Trophoblast cell (in vitro differentiated cells and primary cell): ENCODE results near the gene RPS27L. TPM values are rescaled to one million over a fixed set of nuclear protein-coding genes. Genes with fewer than 3 reads are reported as not detected.

Experiments used
- DNase-seq, 2 donors: peaks; one replicate each; pipeline ENCODE4 v3.0.0-alpha.2; 2016
- H2AFZ ChIP-seq: 2 replicates; pipeline ENCODE4 v1.6.1; 2013; ENCODE audit warnings: low read length, moderate library complexity, mild to moderate bottlenecking; ENCODE audit not compliant: insufficient read depth, poor library complexity
- H2AK5ac ChIP-seq: 2 replicates; pipeline ENCODE4 v1.6.1; 2013; ENCODE audit warnings: mild to moderate bottlenecking, low read length
- H2BK120ac ChIP-seq: 2 replicates; pipeline ENCODE4 v1.6.1; 2013; ENCODE audit warnings: low read length, mild to moderate bottlenecking, moderate library complexity; ENCODE audit not compliant: insufficient read depth, poor library complexity
- H2BK12ac ChIP-seq: 2 replicates; pipeline ENCODE4 v1.6.1; 2013; ENCODE audit warnings: mild to moderate bottlenecking, low read length, moderate library complexity
- H2BK5ac ChIP-seq: 2 replicates; pipeline ENCODE4 v1.6.1; 2013; ENCODE audit warnings: low read length, low read depth, moderate library complexity, mild to moderate bottlenecking; ENCODE audit not compliant: poor library complexity
- H3K14ac ChIP-seq: 2 replicates; pipeline ENCODE4 v1.6.1; 2013; ENCODE audit warnings: mild to moderate bottlenecking, low read length
- H3K18ac ChIP-seq: 2 replicates; pipeline ENCODE4 v1.6.1; 2013; ENCODE audit warnings: mild to moderate bottlenecking, low read length
- H3K23ac ChIP-seq: 2 replicates; pipeline ENCODE4 v1.6.1; 2013; ENCODE audit warnings: low read length
- H3K27ac ChIP-seq: 2 replicates; pipeline ENCODE4 v1.5.1; 2013; ENCODE audit warnings: low read depth, mild to moderate bottlenecking, inconsistent platforms, low read length, moderate library complexity
- H3K27me3 ChIP-seq: 2 replicates; pipeline ENCODE4 v1.6.1; 2013; ENCODE audit warnings: inconsistent platforms, mild to moderate bottlenecking, low read length, moderate library complexity; ENCODE audit not compliant: insufficient read depth
- H3K36me3 ChIP-seq, 2 experiments: 1 replicate in 1 of 2; 2 replicates in 1 of 2; pipeline ENCODE4 v1.6.1; 2013; ENCODE audit warnings: low read length in 2 of 2, mild to moderate bottlenecking in 2 of 2, moderate library complexity in 1 of 2; ENCODE audit not compliant: insufficient read depth in 2 of 2, control insufficient read depth in 1 of 2
- H3K4ac ChIP-seq: 2 replicates; pipeline ENCODE4 v1.6.1; 2013; ENCODE audit warnings: low read depth, mild to moderate bottlenecking, low read length, moderate library complexity
- H3K4me1 ChIP-seq, 2 experiments: 1 replicate in 1 of 2; 2 replicates in 1 of 2; pipeline ENCODE4 v1.6.1; 2013; ENCODE audit warnings: low read length in 2 of 2, mild to moderate bottlenecking in 2 of 2, moderate library complexity in 1 of 2; ENCODE audit not compliant: insufficient read depth in 2 of 2, control insufficient read depth in 1 of 2
- H3K4me2 ChIP-seq: 2 replicates; pipeline ENCODE4 v1.6.1; 2013; ENCODE audit warnings: inconsistent platforms, mild to moderate bottlenecking, low read length, moderate library complexity
- H3K4me3 ChIP-seq: 2 replicates; pipeline ENCODE4 v1.5.1; 2013; ENCODE audit warnings: mild to moderate bottlenecking, low read depth, low read length, inconsistent platforms
- H3K79me1 ChIP-seq: one replicate; pipeline ENCODE4 v1.6.1; 2013; ENCODE audit warnings: low read length
- H3K79me2 ChIP-seq: 2 replicates; pipeline ENCODE4 v1.6.1; 2013; ENCODE audit warnings: low read length, mild to moderate bottlenecking; ENCODE audit not compliant: control insufficient read depth, insufficient read depth, poor library complexity
- H3K9ac ChIP-seq: 2 replicates; pipeline ENCODE4 v1.6.1; 2013; ENCODE audit warnings: mild to moderate bottlenecking, low read length
- H3K9me3 ChIP-seq: 2 replicates; pipeline ENCODE4 v1.6.1; 2013; ENCODE audit warnings: low read depth, mild to moderate bottlenecking, control low read depth, inconsistent platforms, low read length; ENCODE audit not compliant: insufficient read depth
- H4K12ac ChIP-seq: 2 replicates; pipeline ENCODE4 v1.6.1; 2013; ENCODE audit warnings: low read depth, mild to moderate bottlenecking, low read length, moderate library complexity
- H4K8ac ChIP-seq: 2 replicates; pipeline ENCODE4 v1.6.1; 2013; ENCODE audit warnings: low read depth, mild to moderate bottlenecking, low read length, moderate library complexity
- H4K91ac ChIP-seq: one replicate; pipeline ENCODE4 v1.6.1; 2013; ENCODE audit warnings: low read depth, mild to moderate bottlenecking, low read length, moderate library complexity
- WGBS: extraction: QIAGEN DNeasy Blood & Tissue Kit; methylation state at CpG from one replicate; pipeline ENCODE4 v1.1.7; 2013; ENCODE audit warnings: missing lambda C conversion rate; ENCODE audit not compliant: insufficient read length, insufficient coverage; ENCODE audit errors: extremely low coverage; 5-methylcytosine and 5-hydroxymethylcytosine counted together
- polyA plus RNA-seq: library from polyadenylated mRNA; stranded (reverse); fragments of 200-250 nt; gene quantifications from 2 replicates; pipeline ENCODE4 v1.2.3, GENCODE V29; 2013

RPS27L gene
- 222 TPM in 2 replicates for polyA plus RNA-seq

GRCh38 chr15:63157118-63157843, at the start of gene RPS27L:
RPS27L (minus strand) TSS chr15:63157477; CDS start chr15:63157405, 72 bp downstream.
- Histone ChIP-seq H3K14ac (peak within 1 kb of the TSS; percentile 78), H2BK5ac (peak within 1 kb of the TSS; percentile 78), H2AK5ac (peak within 1 kb of the TSS; percentile 47), H4K8ac (peak within 1 kb of the TSS; percentile 85), H3K4me2 (peak within 1 kb of the TSS; percentile 55), H3K4me3 (peak within 1 kb of the TSS; percentile 89), H2BK12ac (peak within 1 kb of the TSS; percentile 63), H2BK120ac (peak within 1 kb of the TSS; percentile 54), H3K18ac (peak within 1 kb of the TSS; percentile 88), H3K27me3 (no peaks in the 10 kb centered on the region), H4K12ac (peak within 1 kb of the TSS; percentile 60), H3K27ac (peak within 1 kb of the TSS; percentile 96), H2AFZ (peak within 1 kb of the TSS; percentile 47), H3K23ac (no peak within 1 kb of the TSS), H4K91ac (peak within 1 kb of the TSS; percentile 81), H3K9ac (peak within 1 kb of the TSS; percentile 97), H3K36me3 (peaks cover 7 to 8% of the 10 kb centered on the region in 2 experiments), H3K9me3 (no peaks in the 10 kb centered on the region), H3K4me1 (peaks cover 4 to 5% of the 10 kb centered on the region in 2 experiments), H3K79me1 (peaks cover 14% of the 10 kb centered on the region), H3K79me2 (peaks cover 9% of the 10 kb centered on the region), H3K4ac (peak within 1 kb of the TSS; percentile 73)
- WGBS = no CpG with 5 or more reads among the region's 60 CpGs
- peak; percentile 91 to 95 for DNase-seq

GRCh38 chr15:63206079-63206478, 48.8 kb upstream of the RPS27L start:
- Histone ChIP-seq H3K79me1 (no peaks in the 10 kb centered on the region), H2BK12ac (no peak overlapping the region), H2AK5ac (no peak overlapping the region), H4K12ac (no peak overlapping the region), H4K8ac (no peak overlapping the region), H3K14ac (no peak overlapping the region), H3K4me3 (no peak overlapping the region), H3K4ac (no peak overlapping the region), H3K4me1 (no peaks in the 10 kb centered on the region), H3K18ac (no peak overlapping the region), H3K27me3 (no peaks in the 10 kb centered on the region), H3K27ac (no peak overlapping the region), H2BK120ac (no peak overlapping the region), H3K23ac (no peak overlapping the region), H3K4me2 (no peak overlapping the region), H3K9ac (no peak overlapping the region), H3K9me3 (no peaks in the 10 kb centered on the region), H2BK5ac (no peak overlapping the region), H3K36me3 (no peaks in the 10 kb centered on the region), H4K91ac (no peak overlapping the region), H2AFZ (no peak overlapping the region), H3K79me2 (no peaks in the 10 kb centered on the region)
- no CpG with 5 or more reads among the region's 2 CpGs for WGBS
- no peak for DNase-seq

- no CpG with 5 or more reads among the region's 9 CpGs for WGBS
- H3K27me3 ChIP-seq = no peaks in the 10 kb centered on the region
Observed at GRCh38 chr15:63203451-63204090, 46.3 kb upstream of the RPS27L start.

GRCh38 chr15:63202861-63203260, 45.6 kb upstream of the RPS27L start:
- Histone ChIP-seq H3K4ac (no peak overlapping the region), H3K4me2 (no peak overlapping the region), H3K14ac (no peak overlapping the region), H3K9me3 (no peaks in the 10 kb centered on the region), H3K27ac (no peak overlapping the region), H3K18ac (no peak overlapping the region), H2AFZ (no peak overlapping the region), H4K8ac (no peak overlapping the region), H3K4me3 (no peak overlapping the region), H3K27me3 (no peaks in the 10 kb centered on the region), H2BK5ac (no peak overlapping the region), H2BK12ac (no peak overlapping the region), H4K12ac (no peak overlapping the region), H2AK5ac (no peak overlapping the region), H3K79me1 (no peaks in the 10 kb centered on the region), H3K36me3 (no peaks in the 10 kb centered on the region), H3K79me2 (no peaks in the 10 kb centered on the region), H3K23ac (no peak overlapping the region), H3K4me1 (no peaks in the 10 kb centered on the region), H3K9ac (no peak overlapping the region), H2BK120ac (no peak overlapping the region), H4K91ac (no peak overlapping the region)
- no peak for DNase-seq
- no CpG with 5 or more reads among the region's 5 CpGs for WGBS

More at GRCh38 chr15:63203451-63204090, 46.3 kb upstream of the RPS27L start:
- H3K14ac ChIP-seq = no peak overlapping the region
- no peaks in the 10 kb centered on the region for H3K79me1 ChIP-seq
- no peak overlapping the region for H3K27ac ChIP-seq
- no peaks in the 10 kb centered on the region for H3K4me1 ChIP-seq
- H3K36me3 ChIP-seq = no peaks in the 10 kb centered on the region
- no peak overlapping the region for H2BK5ac ChIP-seq
- H3K9me3 ChIP-seq = no peaks in the 10 kb centered on the region
- no peak overlapping the region for H4K91ac ChIP-seq
- H2BK120ac ChIP-seq = no peak overlapping the region
- H2BK12ac ChIP-seq = no peak overlapping the region
- peak in 1 of 2 donors; percentile 27 for DNase-seq
- H3K23ac ChIP-seq = no peak overlapping the region
- H3K4ac ChIP-seq = no peak overlapping the region
- no peak overlapping the region for H3K9ac ChIP-seq
- H3K4me2 ChIP-seq = no peak overlapping the region
- no peak overlapping the region for H3K18ac ChIP-seq
- no peaks in the 10 kb centered on the region for H3K79me2 ChIP-seq
- no peak overlapping the region for H4K12ac ChIP-seq
- H3K4me3 ChIP-seq = no peak overlapping the region
- H2AK5ac ChIP-seq = no peak overlapping the region
- H4K8ac ChIP-seq = no peak overlapping the region
- H2AFZ ChIP-seq = no peak overlapping the region
